ENCODE data around the gene RANBP1.

The RANBP1 gene

GRCh38 chr22:20125201-20126174 is 9.6 kb downstream of the RANBP1 start:
- DNase-seq, result no peak

- DNase-seq, result no peak
Observed at GRCh38 chr22:20126284-20127029, 10.6 kb downstream of the RANBP1 start.

GRCh38 chr22:20127318-20127868 is 11.5 kb downstream of the RANBP1 start:
- no peak for DNase-seq

GRCh38 chr22:20127869-20128618 is 12.1 kb downstream of the RANBP1 start:
- no peak for DNase-seq

GRCh38 chr22:20128619-20128901 is 12.7 kb downstream of the RANBP1 start:
- no peak for DNase-seq

- no peak for DNase-seq
Observed at GRCh38 chr22:20128902-20129746, 13.2 kb downstream of the RANBP1 start.

GRCh38 chr22:20129747-20130014 is 13.8 kb downstream of the RANBP1 start:
- DNase-seq, result no peak

- DNase-seq, result no peak
Observed at GRCh38 chr22:20130319-20130718, 14.4 kb downstream of the RANBP1 start.

GRCh38 chr22:20130731-20131596 is 15.1 kb downstream of the RANBP1 start:
- peak; percentile 87 for DNase-seq

GRCh38 chr22:20131597-20131858 is 15.6 kb downstream of the RANBP1 start, which contains the start of gene ZDHHC8:
TSS of gene ZDHHC8 (plus strand) at chr22:20131804. CDS start at chr22:20131948, 144 bp downstream.
- peak; percentile 67 for DNase-seq

GRCh38 chr22:20131859-20132685 is 16.2 kb downstream of the RANBP1 start:
- no peak for DNase-seq

GRCh38 chr22:20132686-20133246 is 16.9 kb downstream of the RANBP1 start:
- no peak for DNase-seq

GRCh38 chr22:20133930-20134549 is 18.1 kb downstream of the RANBP1 start:
- DNase-seq, result no peak

- no peak for DNase-seq
Observed at GRCh38 chr22:20135265-20135664, 19.4 kb downstream of the RANBP1 start.

- no peak for DNase-seq
Observed at GRCh38 chr22:20135806-20136602, 20.1 kb downstream of the RANBP1 start.

- no peak for DNase-seq
Observed at GRCh38 chr22:20136603-20136873, 20.6 kb downstream of the RANBP1 start.

GRCh38 chr22:20137113-20137512 is 21.2 kb downstream of the RANBP1 start:
- DNase-seq, result no peak

GRCh38 chr22:20137671-20138416 is 21.9 kb downstream of the RANBP1 start:
- no peak for DNase-seq

- DNase-seq, result no peak
Observed at GRCh38 chr22:20138417-20138738, 22.5 kb downstream of the RANBP1 start.

All from left hindlimb (tissue), 1 donor.